Lung (tissue), 12 donors: ENCODE data around the gene MFSD2B. TPM values are rescaled to one million over a fixed set of nuclear protein-coding genes. Genes with fewer than 3 reads are reported as not detected.

Experiments used
- ATAC-seq: fragments of 200-7000 bp; cut with Tn5 transposase; one replicate; pipeline ENCODE4 v1.9.1; 2020; ENCODE audit warnings: moderate number of reproducible peaks; ENCODE audit not compliant: insufficient read depth, low FRiP score
- DNase-seq, 3 donors: peaks; one replicate each; pipeline ENCODE4 v3.0.0-alpha.2; 2013 to 2017
- H3K27ac ChIP-seq, 2 donors: one replicate each; pipeline ENCODE4 v1.5.1; 2013; ENCODE audit warnings: mild to moderate bottlenecking in 2 of 2, moderate library complexity in 2 of 2, control low read depth in 1 of 2, inconsistent platforms in 1 of 2, low read depth in 1 of 2, low read length in 1 of 2
- H3K27me3 ChIP-seq, 3 donors: one replicate each; pipeline ENCODE4 v1.5.1; 2013; ENCODE audit warnings: low read length in 2 of 3; ENCODE audit not compliant: control insufficient read depth in 3 of 3, insufficient read depth in 3 of 3
- H3K36me3 ChIP-seq, 4 donors: one replicate each; pipeline ENCODE4 v1.5.1; 2013; ENCODE audit warnings: low read length in 4 of 4, mild to moderate bottlenecking in 1 of 4, moderate library complexity in 1 of 4; ENCODE audit not compliant: control insufficient read depth in 4 of 4, insufficient read depth in 4 of 4
- H3K4me1 ChIP-seq, 5 donors: one replicate each; pipeline ENCODE4 v1.5.1; 2013; ENCODE audit warnings: low read length in 5 of 5, mild to moderate bottlenecking in 2 of 5, moderate library complexity in 1 of 5; ENCODE audit not compliant: control insufficient read depth in 5 of 5, insufficient read depth in 5 of 5
- H3K4me3 ChIP-seq: one replicate; pipeline ENCODE4 v1.5.1; 2013; ENCODE audit warnings: mild to moderate bottlenecking, control low read depth, moderate library complexity
- H3K9ac ChIP-seq, 2 donors: one replicate each; pipeline ENCODE4 v1.5.1; 2013; ENCODE audit warnings: low read length in 2 of 2, control low read depth in 1 of 2; ENCODE audit not compliant: insufficient read depth in 1 of 2
- H3K9me3 ChIP-seq, 4 donors: one replicate each; pipeline ENCODE4 v1.5.1; 2013; ENCODE audit warnings: low read length in 3 of 4, mild to moderate bottlenecking in 1 of 4, moderate library complexity in 1 of 4; ENCODE audit not compliant: control insufficient read depth in 4 of 4, insufficient read depth in 3 of 4
- WGBS, 2 donors: extraction: QIAGEN DNeasy Blood & Tissue Kit; methylation state at CpG; one replicate each; pipeline ENCODE4 v1.1.7; 2013; 5-methylcytosine and 5-hydroxymethylcytosine counted together
- polyA plus RNA-seq, 2 donors: library from polyadenylated mRNA; stranded (reverse); fragments of 200-250 nt; gene quantifications; one replicate each; pipeline ENCODE4 v1.2.1, GENCODE V29; 2013
- total RNA-seq, 2 donors: library from RNA; depleted of rRNA in 1 of 2; stranded (reverse); fragments of >200 nt in 1 of 2; gene quantifications; one replicate each; pipeline ENCODE4 v1.2.1, GENCODE V29; 2014 to 2021
- TF ChIP-seq, protein P1 (sequence below): IDR thresholded peaks from 2 replicates; pipeline ENCODE4 v1.5.1; 2012; ENCODE audit warnings: mild to moderate bottlenecking; ENCODE audit errors: control extremely low read depth, extremely low read depth
- donor health status: control.
- donor health status: control.
- donor health status: Bipolar disorder and iron deficiency.
- donor health status: healthy.
- donor health status: DM: yes; HTN: yes; CAD: no.

Gene MFSD2B
- total and polyA plus RNA-seq, 4 donors, result 0.18 to 2.3 (median 0.74) TPM

GRCh38 chr2:24065341-24065740 lies 55.5 kb downstream of the MFSD2B start:
- WGBS, 2 donors, result 86 to 88% methylated on average over 2 of the region's 2 CpGs
- no peak for ATAC-seq
- H3K9ac ChIP-seq, result no peak overlapping the region
- no peaks in the 10 kb centered on the region for H3K4me1 ChIP-seq
- no peaks in the 10 kb centered on the region for H3K9me3 ChIP-seq
- no peak overlapping the region for H3K27ac ChIP-seq
- TF ChIP-seq, protein P1, sequence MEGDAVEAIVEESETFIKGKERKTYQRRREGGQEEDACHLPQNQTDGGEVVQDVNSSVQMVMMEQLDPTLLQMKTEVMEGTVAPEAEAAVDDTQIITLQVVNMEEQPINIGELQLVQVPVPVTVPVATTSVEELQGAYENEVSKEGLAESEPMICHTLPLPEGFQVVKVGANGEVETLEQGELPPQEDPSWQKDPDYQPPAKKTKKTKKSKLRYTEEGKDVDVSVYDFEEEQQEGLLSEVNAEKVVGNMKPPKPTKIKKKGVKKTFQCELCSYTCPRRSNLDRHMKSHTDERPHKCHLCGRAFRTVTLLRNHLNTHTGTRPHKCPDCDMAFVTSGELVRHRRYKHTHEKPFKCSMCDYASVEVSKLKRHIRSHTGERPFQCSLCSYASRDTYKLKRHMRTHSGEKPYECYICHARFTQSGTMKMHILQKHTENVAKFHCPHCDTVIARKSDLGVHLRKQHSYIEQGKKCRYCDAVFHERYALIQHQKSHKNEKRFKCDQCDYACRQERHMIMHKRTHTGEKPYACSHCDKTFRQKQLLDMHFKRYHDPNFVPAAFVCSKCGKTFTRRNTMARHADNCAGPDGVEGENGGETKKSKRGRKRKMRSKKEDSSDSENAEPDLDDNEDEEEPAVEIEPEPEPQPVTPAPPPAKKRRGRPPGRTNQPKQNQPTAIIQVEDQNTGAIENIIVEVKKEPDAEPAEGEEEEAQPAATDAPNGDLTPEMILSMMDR, result no peak
- no peak for DNase-seq
- no peaks in the 10 kb centered on the region for H3K27me3 ChIP-seq
- H3K4me3 ChIP-seq, result no peak overlapping the region
- peaks cover 10 to 20% (median 15%) of the 10 kb centered on the region in 4 donors for H3K36me3 ChIP-seq

DNA sequence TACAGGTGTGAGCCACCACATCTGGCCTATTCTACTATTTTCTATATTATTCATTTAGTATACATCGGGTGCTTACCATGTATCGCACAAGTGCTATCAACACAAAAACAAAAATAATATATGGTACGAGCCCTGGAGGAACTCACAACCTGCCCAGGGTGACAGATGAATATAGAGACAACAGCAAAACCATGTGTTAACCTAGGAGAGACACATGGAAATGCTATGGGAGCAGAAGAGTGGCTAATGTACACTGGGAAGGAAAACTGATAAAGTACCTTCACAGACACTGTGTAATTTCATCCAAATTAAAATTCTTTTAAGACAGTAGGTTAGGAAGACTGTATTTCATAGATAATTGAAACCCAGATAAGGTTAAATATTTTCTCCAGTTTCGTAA lies 62.4 kb downstream of the MFSD2B start:
- no peak overlapping the region for H3K4me3 ChIP-seq
- ATAC-seq (no peak), DNase-seq (no peak)
- TF ChIP-seq, protein P1, result no peak
- peaks cover 5 to 25% (median 18%) of the 10 kb centered on the region in 4 donors for H3K36me3 ChIP-seq
- peaks cover 0 to 11% (median 5%) of the 10 kb centered on the region in 5 donors for H3K4me1 ChIP-seq
- no peak overlapping the region for H3K9ac ChIP-seq
- H3K9me3 ChIP-seq, result no peaks in the 10 kb centered on the region
- no peak overlapping the region for H3K27ac ChIP-seq
- no peaks in the 10 kb centered on the region for H3K27me3 ChIP-seq
- WGBS, 2 donors, result 84 to 90% methylated on average over 4 of the region's 4 CpGs

GRCh38 chr2:24073816-24074215 lies 63.9 kb downstream of the MFSD2B start:
- TF ChIP-seq, protein P1, result no peak
- 91 to 94% methylated on average over 6 of the region's 6 CpGs for WGBS, 2 donors
- Histone ChIP-seq H3K36me3 (peaks cover 0 to 17% (median 13%) of the 10 kb centered on the region in 4 donors), H3K27ac (no peak overlapping the region), H3K27me3 (no peaks in the 10 kb centered on the region), H3K4me1 (peaks cover 0 to 18% (median 5%) of the 10 kb centered on the region in 5 donors), H3K9me3 (no peaks in the 10 kb centered on the region), H3K9ac (no peak overlapping the region), H3K4me3 (no peak overlapping the region)
- ATAC-seq, result no peak
- no peak for DNase-seq

- Histone ChIP-seq H3K4me3 (no peak overlapping the region), H3K27ac (no peak overlapping the region), H3K4me1 (peaks cover 0 to 18% (median 5%) of the 10 kb centered on the region in 5 donors), H3K9me3 (no peaks in the 10 kb centered on the region), H3K9ac (peak overlapping the region; percentile 83 to 86), H3K36me3 (peaks cover under 1 to 24% (median 6%) of the 10 kb centered on the region in 4 donors), H3K27me3 (no peaks in the 10 kb centered on the region)
- TF ChIP-seq, protein P1, result no peak
- DNase-seq (no peak), ATAC-seq (no peak)
- 63 to 75% methylated on average over 5 of the region's 5 CpGs for WGBS, 2 donors
Measured at GRCh38 chr2:24075259-24075658, 65.4 kb downstream of the MFSD2B start.
